GM18907 (cell line): ENCODE measurements around the gene YTHDF2.
"Not testable (repeated sequence)": the region's sequence is repeated elsewhere in the genome, so short reads cannot be mapped to it uniquely, and the experiment has no call there.

Experiments
- ATAC-seq: cut with Tn5 transposase; IDR thresholded peaks from one replicate; pipeline ENCODE4 v1.9.1; 2021; ENCODE audit warnings: mild to moderate bottlenecking, moderate library complexity; ENCODE audit not compliant: unreplicated experiment

Gene YTHDF2

GRCh38 chr1:28758420-28758819, 21.7 kb downstream of the YTHDF2 start:
- no peak for ATAC-seq

- no peak for ATAC-seq
These were observed 22.5 kb downstream of the YTHDF2 start for GRCh38 chr1:28759257-28759656.

GRCh38 chr1:28761189-28761588, 24.4 kb downstream of the YTHDF2 start:
- ATAC-seq = no peak

GRCh38 chr1:28766532-28767183, 29.9 kb downstream of the YTHDF2 start:
- no peak for ATAC-seq

- no peak for ATAC-seq
These were observed 33.9 kb downstream of the YTHDF2 start for GRCh38 chr1:28770601-28771165.

- ATAC-seq = not testable (repeated sequence)
These were observed 35.2 kb downstream of the YTHDF2 start for GRCh38 chr1:28771921-28772320.

- ATAC-seq = no peak
These were observed 36.4 kb downstream of the YTHDF2 start for GRCh38 chr1:28773105-28773504.

- ATAC-seq = no peak
These were observed 38.6 kb downstream of the YTHDF2 start for GRCh38 chr1:28775121-28775942.

- no peak for ATAC-seq
These were observed 39.6 kb downstream of the YTHDF2 start for GRCh38 chr1:28776341-28776740.

GRCh38 chr1:28778021-28778420, 41.3 kb downstream of the YTHDF2 start:
- ATAC-seq = no peak

- ATAC-seq = no peak
These were observed 43.1 kb downstream of the YTHDF2 start for GRCh38 chr1:28779751-28780408.

- no peak for ATAC-seq
These were observed 44.6 kb downstream of the YTHDF2 start for GRCh38 chr1:28781305-28781704.

GRCh38 chr1:28782011-28782410, 45.3 kb downstream of the YTHDF2 start:
- ATAC-seq = no peak

- no peak for ATAC-seq
These were observed 46.6 kb downstream of the YTHDF2 start for GRCh38 chr1:28783363-28783762.

GRCh38 chr1:28789412-28789811, 52.7 kb downstream of the YTHDF2 start:
- ATAC-seq = no peak

GRCh38 chr1:28789816-28790215, 53.1 kb downstream of the YTHDF2 start:
- ATAC-seq = no peak

- no peak for ATAC-seq
These were observed 53.8 kb downstream of the YTHDF2 start for GRCh38 chr1:28790377-28791035.

GRCh38 chr1:28791929-28792328, 55.2 kb downstream of the YTHDF2 start:
- ATAC-seq = not testable (repeated sequence)

- ATAC-seq = no peak
These were observed 55.9 kb downstream of the YTHDF2 start for GRCh38 chr1:28792644-28793121.

GRCh38 chr1:28794582-28794981, 57.8 kb downstream of the YTHDF2 start:
- ATAC-seq = not testable (repeated sequence)
